BLaER1 treated with 17β-estradiol and CSF1 and Interleukin-3, amounts not matched to agents 10 nM and 100 nM (cell line): ENCODE measurements around the gene ZBTB7C.

Experiments
- H3K27ac ChIP-seq, 11 experiments: shearing (Covaris generic); formaldehyde crosslinking; 2 replicates each; pipeline ENCODE4 v1.8.1; 2022
- H3K27me3 ChIP-seq, 11 experiments: shearing (Covaris generic); formaldehyde crosslinking; 2 replicates each; pipeline ENCODE4 v1.8.1; 2022
- H3K36me3 ChIP-seq, 11 experiments: shearing (Covaris generic); formaldehyde crosslinking; 2 replicates each; pipeline ENCODE4 v1.8.1; 2022
- H3K4me1 ChIP-seq, 10 experiments: shearing (Covaris generic); formaldehyde crosslinking; 2 replicates each; pipeline ENCODE4 v1.8.1; 2022
- H3K4me2 ChIP-seq, 11 experiments: shearing (Covaris generic); formaldehyde crosslinking; 2 replicates each; pipeline ENCODE4 v1.8.1; 2022
- H3K4me3 ChIP-seq, 10 experiments: shearing (Covaris generic); formaldehyde crosslinking; 2 replicates each; pipeline ENCODE4 v1.8.1; 2022
- H3K9ac ChIP-seq, 11 experiments: shearing (Covaris generic); formaldehyde crosslinking; 2 replicates each; pipeline ENCODE4 v1.8.1; 2022
- H3K9me3 ChIP-seq, 11 experiments: shearing (Covaris generic); formaldehyde crosslinking; replicated peaks in 1 of 11; 2 replicates each; pipeline ENCODE4 v1.8.1; 2022
- H4K20me1 ChIP-seq, 11 experiments: shearing (Covaris generic); formaldehyde crosslinking; 2 replicates each; pipeline ENCODE4 v1.8.1; 2022
- Cebpa-rat ChIP-seq, 11 experiments: shearing (Covaris generic); IDR thresholded peaks; 2 replicates each; pipeline ENCODE4 v1.8.1; 2022

The ZBTB7C gene

DNA sequence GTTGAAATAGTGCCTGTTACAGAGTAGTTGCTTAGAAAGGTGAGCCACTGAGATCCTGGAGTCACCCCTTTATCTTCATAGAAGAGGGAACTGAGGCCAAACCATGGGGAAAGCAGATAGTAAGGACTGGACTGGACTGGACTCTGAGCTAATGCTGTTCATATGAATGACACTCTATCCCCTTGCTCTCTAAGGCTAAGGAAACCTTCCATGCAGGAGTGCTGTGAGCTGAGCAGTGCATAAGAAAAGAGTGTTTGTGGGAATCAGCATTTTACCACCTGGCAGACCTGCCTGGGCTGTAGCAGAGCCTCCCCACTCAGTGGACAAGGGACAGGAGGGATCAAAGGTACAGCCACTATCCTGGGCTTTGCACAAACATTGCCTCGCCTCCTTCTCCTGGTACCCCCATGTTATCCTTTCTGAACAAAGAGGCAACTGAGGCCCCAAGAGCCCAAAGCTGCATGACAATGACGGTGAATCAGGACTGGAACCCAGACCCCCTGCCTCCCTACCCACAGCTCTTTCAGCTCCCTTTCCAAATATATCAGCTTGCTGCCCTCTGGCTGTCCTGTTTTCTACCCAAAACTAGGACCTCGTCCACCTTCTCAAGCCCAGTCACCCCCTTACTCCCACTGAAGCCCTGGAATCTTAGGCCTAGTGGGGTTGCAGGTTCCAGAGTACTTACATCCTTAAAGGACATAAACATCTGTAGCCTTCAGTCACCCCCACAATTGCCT is 227.9 kb downstream of the ZBTB7C start:
- H3K4me1 ChIP-seq, result peaks cover 0 to 4% (median 0%) of the 10 kb centered on the region in 10 experiments; a peak in 2 of 20 replicates
- no peak overlapping the region for H3K27ac ChIP-seq
- TF ChIP-seq Cebpa-rat (IDR thresholded peaks at IDR 0.05), result no peak
- no peak overlapping the region for H3K4me3 ChIP-seq
- no peaks in the 10 kb centered on the region for H3K27me3 ChIP-seq
- no peak overlapping the region for H3K9ac ChIP-seq
- H4K20me1 ChIP-seq, result no peaks in the 10 kb centered on the region; a peak in 1 of 22 replicates
- H3K9me3 ChIP-seq, result peaks cover 0 to 15% (median 9%) of the 10 kb centered on the region in 11 experiments; a peak in 10 of 22 replicates
- H3K36me3 ChIP-seq, result no peaks in the 10 kb centered on the region
- H3K4me2 ChIP-seq, result no peak overlapping the region

DNA sequence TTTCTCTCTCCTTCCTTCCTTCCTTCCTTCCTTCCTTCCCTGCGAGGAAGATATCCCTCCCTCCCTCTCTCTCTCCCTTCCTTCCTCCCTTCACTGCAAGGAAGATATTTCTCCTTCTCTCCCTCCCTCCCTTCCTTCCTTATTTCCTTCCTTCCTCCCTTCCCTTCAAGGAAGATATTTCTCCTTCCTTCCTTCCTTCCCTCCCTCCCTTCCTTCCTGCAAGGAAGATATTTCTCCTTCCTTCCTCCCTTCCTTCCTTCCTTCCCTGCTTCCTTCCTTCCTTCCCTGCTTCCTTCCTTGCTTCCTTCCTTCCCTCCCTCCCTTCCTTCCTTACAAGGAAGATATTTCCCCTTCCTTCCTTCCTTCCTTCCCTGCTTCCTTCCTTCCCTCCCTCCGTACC is 229.5 kb downstream of the ZBTB7C start:
- no peak overlapping the region for H3K9ac ChIP-seq
- H3K9me3 ChIP-seq, result peaks cover 0 to 15% (median 9%) of the 10 kb centered on the region in 11 experiments; a peak in 10 of 22 replicates
- TF ChIP-seq Cebpa-rat (IDR thresholded peaks at IDR 0.05), result no peak
- H3K27me3 ChIP-seq, result no peaks in the 10 kb centered on the region
- H3K27ac ChIP-seq, result no peak overlapping the region
- no peak overlapping the region for H3K4me3 ChIP-seq
- H3K4me2 ChIP-seq, result no peak overlapping the region
- no peaks in the 10 kb centered on the region for H3K36me3 ChIP-seq
- peaks cover 0 to 4% (median 0%) of the 10 kb centered on the region in 10 experiments; a peak in 2 of 20 replicates for H3K4me1 ChIP-seq
- H4K20me1 ChIP-seq, result no peaks in the 10 kb centered on the region

DNA sequence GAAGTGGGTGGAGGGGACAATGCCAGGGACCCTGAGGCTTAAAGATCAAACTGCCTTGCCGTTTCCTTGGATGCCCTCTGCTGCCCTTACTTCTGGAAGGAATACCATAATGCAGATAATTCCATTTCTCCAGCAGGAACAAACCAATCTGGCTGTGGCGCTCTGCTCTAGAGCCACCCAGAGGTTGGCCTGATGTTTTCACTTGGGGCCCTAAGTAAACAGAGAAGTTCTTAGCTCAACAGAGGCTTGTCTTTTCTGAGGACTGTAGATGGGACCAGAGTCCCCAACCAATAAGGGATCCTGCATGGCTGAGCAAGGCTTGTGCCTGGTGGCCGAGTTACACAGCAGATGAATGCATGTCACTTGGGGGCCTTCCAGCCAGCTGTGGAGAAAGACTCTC is 230.2 kb downstream of the ZBTB7C start:
- no peak for TF ChIP-seq Cebpa-rat (IDR thresholded peaks at IDR 0.05)
- Histone ChIP-seq H3K9ac (no peak overlapping the region), H3K27me3 (no peaks in the 10 kb centered on the region), H3K4me1 (peaks cover 0 to 4% (median 0%) of the 10 kb centered on the region in 10 experiments; a peak in 2 of 20 replicates), H3K4me3 (no peak overlapping the region), H3K36me3 (no peaks in the 10 kb centered on the region), H4K20me1 (no peaks in the 10 kb centered on the region), H3K9me3 (peaks cover 0 to 15% (median 9%) of the 10 kb centered on the region in 11 experiments; a peak in 10 of 22 replicates), H3K4me2 (no peak overlapping the region), H3K27ac (no peak overlapping the region)

DNA sequence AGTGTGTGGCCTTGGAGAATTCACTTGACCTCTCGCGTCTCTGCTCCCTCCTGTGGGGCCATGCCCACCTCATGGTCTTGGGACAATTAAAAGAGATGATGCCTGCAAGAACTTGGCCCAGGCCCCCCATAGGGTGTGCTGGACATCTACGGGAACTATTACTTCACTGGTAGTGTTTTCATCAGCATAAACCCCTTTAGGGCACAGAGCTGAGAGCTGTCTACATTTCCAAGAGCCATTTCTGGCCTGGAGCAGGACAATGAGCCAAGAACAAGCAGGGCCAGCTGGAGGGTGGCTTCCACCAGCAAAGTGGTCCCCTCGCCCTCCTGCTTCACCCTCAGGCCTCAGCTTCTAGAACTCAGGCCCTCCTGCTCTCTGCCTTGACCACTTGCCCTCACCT is 232.3 kb downstream of the ZBTB7C start:
- no peak overlapping the region for H3K9ac ChIP-seq
- no peak overlapping the region for H3K4me3 ChIP-seq
- no peaks in the 10 kb centered on the region for H4K20me1 ChIP-seq
- H3K9me3 ChIP-seq, result peaks cover 0 to 15% (median 9%) of the 10 kb centered on the region in 11 experiments; a peak in 10 of 22 replicates
- TF ChIP-seq Cebpa-rat (IDR thresholded peaks at IDR 0.05), result no peak
- no peaks in the 10 kb centered on the region for H3K4me1 ChIP-seq
- H3K27me3 ChIP-seq, result no peaks in the 10 kb centered on the region
- H3K4me2 ChIP-seq, result no peak overlapping the region
- no peak overlapping the region for H3K27ac ChIP-seq
- H3K36me3 ChIP-seq, result no peaks in the 10 kb centered on the region

DNA sequence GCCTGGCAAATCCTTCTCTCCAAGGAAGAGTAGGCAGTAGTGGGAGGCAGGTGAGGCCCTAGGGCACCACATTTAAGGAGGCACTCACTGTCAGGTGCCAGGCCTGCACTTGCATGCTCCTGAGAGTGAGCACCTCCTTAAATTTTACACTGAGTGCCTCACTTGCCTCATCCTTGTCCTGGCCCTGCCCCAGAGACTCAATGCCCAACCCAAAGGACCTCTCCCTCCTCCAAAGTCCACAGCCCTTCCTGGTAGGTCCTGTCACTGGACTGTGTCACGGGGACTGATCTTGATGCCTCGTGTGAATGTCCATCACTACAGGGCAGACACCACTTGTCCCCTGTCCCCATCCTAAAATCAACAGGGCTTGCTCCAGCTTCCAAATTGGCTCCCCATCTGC is 235.6 kb downstream of the ZBTB7C start:
- no peaks in the 10 kb centered on the region for H4K20me1 ChIP-seq

DNA sequence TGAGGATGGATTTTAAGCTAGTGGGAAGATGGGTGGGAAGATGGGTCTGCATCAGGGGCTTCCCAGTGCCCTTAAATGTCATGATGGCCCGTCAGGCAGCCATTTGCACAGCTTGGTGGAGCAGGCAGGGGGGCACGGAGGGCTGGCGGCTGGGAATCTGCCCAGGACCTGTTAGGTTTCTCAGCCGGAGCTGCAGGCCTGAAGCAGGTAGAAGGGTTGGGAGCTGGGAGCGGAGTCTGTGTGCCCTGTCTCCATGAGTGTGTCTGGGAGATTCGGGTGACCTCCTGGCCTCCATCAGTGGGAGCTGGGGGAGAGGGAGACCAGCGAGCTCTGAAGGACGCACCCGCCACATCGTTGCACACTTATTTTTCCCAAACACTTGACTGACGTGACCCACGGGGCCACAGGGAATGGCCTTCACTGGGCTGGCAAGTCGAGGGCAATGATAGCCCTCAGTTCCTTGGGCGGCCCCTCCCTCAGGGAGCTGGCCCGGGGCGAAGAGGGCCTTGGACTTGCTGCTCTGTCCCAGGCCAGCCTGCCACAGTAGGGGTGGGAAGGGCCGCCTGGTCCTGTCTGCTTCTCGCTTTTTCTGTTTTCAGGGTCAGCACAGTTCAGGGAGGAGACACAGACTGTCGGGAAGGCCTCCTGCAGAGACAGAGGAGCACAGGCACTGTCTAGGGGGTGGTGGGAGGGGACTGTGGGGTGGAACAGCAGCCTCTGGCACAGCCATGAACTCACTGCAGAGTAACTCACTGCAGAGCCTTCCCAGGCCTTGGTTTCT is 236.8 kb downstream of the ZBTB7C start:
- no peak overlapping the region for H3K9ac ChIP-seq
- no peak for TF ChIP-seq Cebpa-rat (IDR thresholded peaks at IDR 0.05)
- H3K27ac ChIP-seq, result no peak overlapping the region
- H3K9me3 ChIP-seq, result no peaks in the 10 kb centered on the region
- no peak overlapping the region for H3K4me3 ChIP-seq
- no peaks in the 10 kb centered on the region for H3K27me3 ChIP-seq
- peaks cover 6 to 17% (median 8%) of the 10 kb centered on the region in 10 experiments for H3K4me1 ChIP-seq
- H4K20me1 ChIP-seq, result no peaks in the 10 kb centered on the region
- H3K36me3 ChIP-seq, result no peaks in the 10 kb centered on the region
- H3K4me2 ChIP-seq, result no peak overlapping the region

More for the DNA sequence above, 235.6 kb downstream of the ZBTB7C start:
- Histone ChIP-seq H3K9me3 (peaks cover 0 to 1% (median 0%) of the 10 kb centered on the region in 11 experiments; a peak in 3 of 22 replicates), H3K9ac (no peak overlapping the region), H3K4me3 (no peak overlapping the region), H3K27me3 (no peaks in the 10 kb centered on the region), H3K4me1 (peaks cover 0 to 8% (median 0%) of the 10 kb centered on the region in 10 experiments; a peak in 5 of 20 replicates), H3K4me2 (no peak overlapping the region), H3K27ac (no peak overlapping the region), H3K36me3 (no peaks in the 10 kb centered on the region)
- no peak for TF ChIP-seq Cebpa-rat (IDR thresholded peaks at IDR 0.05)

DNA sequence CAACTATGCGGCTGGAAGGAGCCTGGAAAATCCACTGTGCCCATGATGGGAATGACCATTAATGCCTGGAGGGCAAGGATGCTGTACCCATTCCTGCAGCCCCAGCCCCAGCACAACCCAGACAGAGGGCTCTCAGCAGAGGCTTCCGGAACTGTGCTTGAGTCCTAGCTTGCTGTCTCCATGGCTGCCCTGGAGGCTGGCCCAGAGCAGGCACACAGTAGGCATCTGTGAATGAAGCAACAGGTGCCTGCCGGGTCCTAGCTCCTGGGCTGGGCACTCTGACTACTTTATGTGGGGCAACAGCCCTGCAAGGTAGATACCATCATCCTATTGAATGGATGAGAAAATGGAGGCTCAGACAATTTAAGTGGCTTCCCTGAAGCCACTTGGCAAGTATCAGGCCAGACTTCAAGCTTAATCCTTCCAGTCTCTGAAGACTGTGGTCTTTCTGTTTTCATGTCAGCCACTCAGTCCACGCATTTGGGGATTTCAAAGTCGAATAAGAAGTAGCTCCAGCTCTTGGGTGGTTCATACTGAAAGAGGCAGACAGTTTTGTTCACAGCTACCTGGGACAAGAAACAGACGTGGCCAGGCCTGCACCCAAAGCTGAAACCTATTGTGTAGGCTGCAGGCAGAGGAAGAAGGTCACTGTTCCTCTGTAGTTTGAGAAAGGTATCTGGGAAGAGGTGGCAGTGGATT is 237.5 kb downstream of the ZBTB7C start:
- Histone ChIP-seq H3K4me1 (peaks cover 14 to 24% (median 16%) of the 10 kb centered on the region in 10 experiments), H4K20me1 (no peaks in the 10 kb centered on the region), H3K4me2 (no peak overlapping the region), H3K4me3 (no peak overlapping the region), H3K9me3 (no peaks in the 10 kb centered on the region), H3K27me3 (no peaks in the 10 kb centered on the region), H3K36me3 (no peaks in the 10 kb centered on the region), H3K27ac (no peak overlapping the region), H3K9ac (no peak overlapping the region)
- no peak for TF ChIP-seq Cebpa-rat (IDR thresholded peaks at IDR 0.05)

DNA sequence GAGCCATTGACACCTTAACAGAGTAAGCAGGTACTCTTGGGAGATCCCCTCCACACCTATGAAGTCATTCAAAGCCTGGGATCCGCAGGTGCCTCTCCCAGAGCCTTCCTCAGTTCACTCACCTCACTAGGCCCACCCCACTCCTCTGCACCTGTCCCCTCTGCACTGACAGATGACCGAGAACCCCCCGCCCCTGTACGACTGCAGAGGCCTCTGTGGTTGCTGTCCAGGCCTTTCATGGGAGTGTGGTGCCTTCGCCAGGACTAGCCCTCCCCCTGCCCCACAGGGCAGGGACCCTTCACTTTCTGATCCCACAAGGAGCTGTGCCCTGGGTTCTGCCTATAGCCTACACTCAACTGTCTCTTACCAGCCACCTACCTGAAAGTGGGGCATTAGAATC is 238.5 kb downstream of the ZBTB7C start:
- no peaks in the 10 kb centered on the region for H3K27me3 ChIP-seq
- H3K9ac ChIP-seq, result no peak overlapping the region
- no peak for TF ChIP-seq Cebpa-rat (IDR thresholded peaks at IDR 0.05)

DNA sequence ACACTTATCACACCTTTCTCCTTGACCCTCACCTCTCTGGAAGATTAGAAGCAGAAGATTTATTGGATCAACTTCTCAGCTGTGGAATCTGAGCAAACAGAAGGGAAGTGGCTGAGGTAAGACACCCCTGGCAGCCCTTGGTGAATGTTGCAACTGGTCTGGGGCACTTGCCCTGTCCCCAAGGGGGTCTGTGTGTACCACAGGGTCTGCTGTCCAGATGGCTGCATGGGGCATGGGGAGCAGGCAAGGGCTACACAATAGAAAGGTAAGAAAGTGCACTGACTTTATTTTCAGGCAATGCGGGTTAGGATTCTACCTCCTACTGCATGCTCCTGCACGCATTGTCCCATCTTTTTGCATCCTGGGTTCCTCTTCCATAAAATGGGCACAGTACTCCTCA is 240.3 kb downstream of the ZBTB7C start:
- H3K27ac ChIP-seq, result no peak overlapping the region
- H3K27me3 ChIP-seq, result no peaks in the 10 kb centered on the region
- H4K20me1 ChIP-seq, result no peaks in the 10 kb centered on the region
- H3K9ac ChIP-seq, result no peak overlapping the region
- TF ChIP-seq Cebpa-rat (IDR thresholded peaks at IDR 0.05), result no peak
- H3K36me3 ChIP-seq, result no peaks in the 10 kb centered on the region
- H3K4me3 ChIP-seq, result no peak overlapping the region
- no peaks in the 10 kb centered on the region for H3K9me3 ChIP-seq
- H3K4me1 ChIP-seq, result peaks cover 31 to 50% (median 34%) of the 10 kb centered on the region in 10 experiments
- H3K4me2 ChIP-seq, result peak overlapping the region in 2 of 11 experiments; percentile 14 to 50; a peak in 5 of 22 replicates

More for the DNA sequence above, 238.5 kb downstream of the ZBTB7C start:
- no peaks in the 10 kb centered on the region for H3K9me3 ChIP-seq
- no peak overlapping the region for H3K27ac ChIP-seq
- no peak overlapping the region for H3K4me3 ChIP-seq
- H3K4me1 ChIP-seq, result peaks cover 24 to 34% (median 26%) of the 10 kb centered on the region in 10 experiments
- no peak overlapping the region for H3K4me2 ChIP-seq
- H3K36me3 ChIP-seq, result no peaks in the 10 kb centered on the region
- no peaks in the 10 kb centered on the region for H4K20me1 ChIP-seq
